ENCODE measurements around the gene ZNF397. TPM values are rescaled to one million over a fixed set of nuclear protein-coding genes. Genes with fewer than 3 reads are reported as not detected.
A peak's percentile ranks its signal among the peaks of the same experiment; 100 is the strongest.

The ZNF397 gene
- total RNA-seq, 1 donor from 2014 or later, result 8.0 TPM

DNA sequence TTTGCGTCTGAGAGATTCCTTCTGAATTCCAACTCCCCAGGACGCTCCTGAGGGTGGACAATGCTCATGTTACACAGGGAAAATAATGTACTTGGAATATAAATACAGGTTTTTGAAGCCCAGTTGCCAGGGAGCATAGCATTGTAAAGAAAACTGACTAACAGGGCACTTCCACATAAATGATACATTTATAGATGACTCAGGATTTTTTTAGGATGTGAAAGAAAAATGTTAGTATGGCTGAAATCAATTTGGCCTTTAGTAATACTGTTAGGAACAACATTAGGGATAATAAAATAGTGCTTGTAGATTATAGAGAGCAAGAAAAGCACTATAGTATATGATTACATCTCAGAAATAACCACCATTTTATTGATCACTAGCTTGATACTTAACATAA, 23.6 kb downstream of the ZNF397 start:
- H3K36me3 Mint-ChIP-seq (ENCODE audit: low read depth, unreplicated experiment), result peaks cover 59% of the 10 kb centered on the region
- H3K27ac ChIP-seq (ENCODE audit: low read depth, low read length), result no peak overlapping the region
- no peak for FAIRE-seq
- no peaks in the 10 kb centered on the region for H3K27me3 ChIP-seq (ENCODE audit: insufficient read depth, low read length)
- no peaks in the 10 kb centered on the region for H4K20me1 ChIP-seq (ENCODE audit: insufficient read depth, low read length)
- no peak for DNase-seq (ENCODE audit: low read depth)
- H3K27me3 Mint-ChIP-seq (ENCODE audit: low read depth, unreplicated experiment), result no peaks in the 10 kb centered on the region
- no peak overlapping the region for H2AFZ ChIP-seq (ENCODE audit: low read depth, low read length)
- no peaks in the 10 kb centered on the region for H3K79me2 ChIP-seq (ENCODE audit: insufficient read depth, low read length)
- H3K4me2 ChIP-seq (ENCODE audit: low read length), result no peak overlapping the region
- H3K9me3 Mint-ChIP-seq (ENCODE audit: unreplicated experiment), result peaks cover 33% of the 10 kb centered on the region
- no peak overlapping the region for H3K4me3 ChIP-seq (ENCODE audit: insufficient read depth, low read depth, low read length)
- peaks cover 3% of the 10 kb centered on the region for H3K9me3 ChIP-seq (ENCODE audit: insufficient read depth, low read depth, low read length)
- H3K27ac Mint-ChIP-seq (ENCODE audit: unreplicated experiment), result no peak overlapping the region
- H3K36me3 ChIP-seq (ENCODE audit: insufficient read depth, low read length), result peaks cover 6% of the 10 kb centered on the region
- no peaks in the 10 kb centered on the region for H3K4me1 Mint-ChIP-seq (ENCODE audit: low read depth, unreplicated experiment)
- H3K9ac ChIP-seq (ENCODE audit: low read length), result no peak overlapping the region
- TF ChIP-seq EZH2 (IDR thresholded peaks at IDR 0.05; ENCODE audit: insufficient read depth, low read length), result no peak
- TF ChIP-seq, protein P1, sequence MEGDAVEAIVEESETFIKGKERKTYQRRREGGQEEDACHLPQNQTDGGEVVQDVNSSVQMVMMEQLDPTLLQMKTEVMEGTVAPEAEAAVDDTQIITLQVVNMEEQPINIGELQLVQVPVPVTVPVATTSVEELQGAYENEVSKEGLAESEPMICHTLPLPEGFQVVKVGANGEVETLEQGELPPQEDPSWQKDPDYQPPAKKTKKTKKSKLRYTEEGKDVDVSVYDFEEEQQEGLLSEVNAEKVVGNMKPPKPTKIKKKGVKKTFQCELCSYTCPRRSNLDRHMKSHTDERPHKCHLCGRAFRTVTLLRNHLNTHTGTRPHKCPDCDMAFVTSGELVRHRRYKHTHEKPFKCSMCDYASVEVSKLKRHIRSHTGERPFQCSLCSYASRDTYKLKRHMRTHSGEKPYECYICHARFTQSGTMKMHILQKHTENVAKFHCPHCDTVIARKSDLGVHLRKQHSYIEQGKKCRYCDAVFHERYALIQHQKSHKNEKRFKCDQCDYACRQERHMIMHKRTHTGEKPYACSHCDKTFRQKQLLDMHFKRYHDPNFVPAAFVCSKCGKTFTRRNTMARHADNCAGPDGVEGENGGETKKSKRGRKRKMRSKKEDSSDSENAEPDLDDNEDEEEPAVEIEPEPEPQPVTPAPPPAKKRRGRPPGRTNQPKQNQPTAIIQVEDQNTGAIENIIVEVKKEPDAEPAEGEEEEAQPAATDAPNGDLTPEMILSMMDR (IDR thresholded peaks at IDR 0.05; ENCODE audit: insufficient read depth, low read depth, low read length), result no peak
- H3K4me3 Mint-ChIP-seq (ENCODE audit: unreplicated experiment), result no peak overlapping the region
- peaks cover 3% of the 10 kb centered on the region for H3K4me1 ChIP-seq (ENCODE audit: insufficient read depth, low read length)

DNA sequence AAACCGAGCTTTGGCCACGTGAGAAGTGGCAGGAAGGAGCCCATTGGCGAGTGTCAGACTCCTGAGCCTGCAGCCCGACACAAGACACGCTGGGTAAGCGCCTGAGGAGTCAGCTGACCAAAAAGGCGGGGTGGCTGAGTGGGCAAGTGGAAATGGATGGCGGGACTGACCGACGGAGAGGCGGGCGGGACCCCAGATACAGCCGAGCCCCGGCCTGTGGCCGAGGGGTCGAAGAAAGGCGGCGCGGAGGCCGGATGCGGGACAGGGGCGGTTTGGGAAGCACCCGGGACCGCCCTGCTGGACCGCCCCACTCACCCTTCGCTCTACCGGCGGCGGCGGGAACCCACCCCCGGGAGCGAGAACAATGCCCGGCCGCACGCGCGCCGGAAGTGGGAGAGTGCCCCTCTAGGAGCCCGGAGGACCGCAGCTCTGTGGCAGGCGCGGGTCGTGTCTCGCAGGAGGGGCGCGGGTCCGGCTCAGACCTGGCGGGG, 26.4 kb downstream of the ZNF397 start:
- no peaks in the 10 kb centered on the region for H3K79me2 ChIP-seq (ENCODE audit: insufficient read depth, low read length)
- H2AFZ ChIP-seq (ENCODE audit: low read depth, low read length), result peak overlapping the region; percentile 86
- no peak overlapping the region for H3K27ac ChIP-seq (ENCODE audit: low read depth, low read length)
- H3K9me3 ChIP-seq (ENCODE audit: insufficient read depth, low read depth, low read length), result peaks cover 3% of the 10 kb centered on the region
- H3K4me3 Mint-ChIP-seq (ENCODE audit: unreplicated experiment), result no peak overlapping the region
- no peaks in the 10 kb centered on the region for H3K4me1 Mint-ChIP-seq (ENCODE audit: low read depth, unreplicated experiment)
- peak overlapping the region; percentile 82 for H3K4me2 ChIP-seq (ENCODE audit: low read length)
- no peaks in the 10 kb centered on the region for H3K27me3 Mint-ChIP-seq (ENCODE audit: low read depth, unreplicated experiment)
- no peak overlapping the region for H3K27ac Mint-ChIP-seq (ENCODE audit: unreplicated experiment)
- H3K36me3 ChIP-seq (ENCODE audit: insufficient read depth, low read length), result peaks cover 6% of the 10 kb centered on the region
- TF ChIP-seq, protein P1 (IDR thresholded peaks at IDR 0.05; ENCODE audit: insufficient read depth, low read depth, low read length), result no peak
- no peak for TF ChIP-seq EZH2 (IDR thresholded peaks at IDR 0.05; ENCODE audit: insufficient read depth, low read length)
- H3K36me3 Mint-ChIP-seq (ENCODE audit: low read depth, unreplicated experiment), result peaks cover 44% of the 10 kb centered on the region
- peaks cover 3% of the 10 kb centered on the region for H3K4me1 ChIP-seq (ENCODE audit: insufficient read depth, low read length)
- FAIRE-seq (no peak), DNase-seq (ENCODE audit: low read depth) (peak; percentile 56)
- peaks cover 27% of the 10 kb centered on the region for H3K9me3 Mint-ChIP-seq (ENCODE audit: unreplicated experiment)
- H3K27me3 ChIP-seq (ENCODE audit: insufficient read depth, low read length), result no peaks in the 10 kb centered on the region
- H3K4me3 ChIP-seq (ENCODE audit: insufficient read depth, low read depth, low read length), result peak overlapping the region; percentile 44
- no peaks in the 10 kb centered on the region for H4K20me1 ChIP-seq (ENCODE audit: insufficient read depth, low read length)
- peak overlapping the region; percentile 67 for H3K9ac ChIP-seq (ENCODE audit: low read length)

DNA sequence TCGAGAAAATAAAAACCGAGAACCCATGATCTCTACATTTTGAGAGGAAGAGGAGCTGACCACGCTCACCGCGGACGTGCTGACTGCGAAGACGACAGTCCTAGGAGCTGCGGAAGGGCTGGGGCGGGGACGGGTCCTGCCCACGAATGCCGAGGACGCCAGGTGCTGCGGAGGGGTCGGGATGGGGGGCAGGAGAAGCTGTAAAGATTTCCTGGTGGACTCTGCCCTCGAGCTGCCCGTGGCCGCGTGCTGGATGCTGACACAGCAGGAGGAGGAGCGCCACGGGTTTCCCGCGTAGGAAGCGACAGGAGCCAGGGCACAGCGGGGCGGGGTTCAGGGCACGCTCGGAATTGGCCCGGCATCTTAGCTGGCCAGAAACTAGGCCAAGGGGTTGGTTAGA, 27.0 kb downstream of the ZNF397 start:
- peaks cover 3% of the 10 kb centered on the region for H3K4me1 ChIP-seq (ENCODE audit: insufficient read depth, low read length)
- Mint-ChIP-seq H3K4me3 (ENCODE audit: unreplicated experiment) (no peak overlapping the region), H3K4me1 (ENCODE audit: low read depth, unreplicated experiment) (no peaks in the 10 kb centered on the region), H3K9me3 (ENCODE audit: unreplicated experiment) (peaks cover 29% of the 10 kb centered on the region), H3K27ac (ENCODE audit: unreplicated experiment) (no peak overlapping the region), H3K36me3 (ENCODE audit: low read depth, unreplicated experiment) (peaks cover 39% of the 10 kb centered on the region), H3K27me3 (ENCODE audit: low read depth, unreplicated experiment) (no peaks in the 10 kb centered on the region)
- DNase-seq (ENCODE audit: low read depth) (no peak), FAIRE-seq (no peak)
- no peak overlapping the region for H3K9ac ChIP-seq (ENCODE audit: low read length)
- H3K4me2 ChIP-seq (ENCODE audit: low read length), result peak overlapping the region; percentile 82
- H3K79me2 ChIP-seq (ENCODE audit: insufficient read depth, low read length), result no peaks in the 10 kb centered on the region
- peaks cover 3% of the 10 kb centered on the region for H3K36me3 ChIP-seq (ENCODE audit: insufficient read depth, low read length)
- peak overlapping the region; percentile 66 for H2AFZ ChIP-seq (ENCODE audit: low read depth, low read length)
- no peaks in the 10 kb centered on the region for H3K27me3 ChIP-seq (ENCODE audit: insufficient read depth, low read length)
- H3K27ac ChIP-seq (ENCODE audit: low read depth, low read length), result no peak overlapping the region
- H4K20me1 ChIP-seq (ENCODE audit: insufficient read depth, low read length), result no peaks in the 10 kb centered on the region
- H3K9me3 ChIP-seq (ENCODE audit: insufficient read depth, low read depth, low read length), result peaks cover 3% of the 10 kb centered on the region
- peak overlapping the region; percentile 44 for H3K4me3 ChIP-seq (ENCODE audit: insufficient read depth, low read depth, low read length)
- no peak for TF ChIP-seq EZH2 (IDR thresholded peaks at IDR 0.05; ENCODE audit: insufficient read depth, low read length)
